ENCODE measurements around the gene TASP1. TPM values are rescaled to one million over a fixed set of nuclear protein-coding genes. Genes with fewer than 3 reads are reported as not detected.
"Not testable (repeated sequence)": the region's sequence is repeated elsewhere in the genome, so short reads cannot be mapped to it uniquely, and the experiment has no call there.

The TASP1 gene
- total RNA-seq, 1 donor, result 6.5 TPM

DNA sequence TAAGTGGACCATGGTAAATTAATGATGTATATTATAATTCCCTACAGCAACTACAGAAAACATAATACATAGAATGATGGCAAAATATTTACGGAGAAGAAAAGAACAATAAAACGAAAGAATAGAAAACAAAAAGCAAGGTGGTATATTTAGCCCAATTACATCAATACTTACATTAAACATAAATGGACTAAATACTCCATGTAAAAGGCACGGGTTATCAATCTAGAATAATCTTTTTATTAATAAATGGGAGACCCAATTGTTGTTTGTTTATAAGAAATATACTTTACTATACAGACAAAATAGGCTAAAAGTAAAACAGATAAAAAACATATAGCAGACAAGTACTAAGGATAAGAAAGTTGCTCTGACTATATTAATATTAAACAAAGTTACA is 137.2 kb downstream of the TASP1 start:
- TF ChIP-seq, protein P1, sequence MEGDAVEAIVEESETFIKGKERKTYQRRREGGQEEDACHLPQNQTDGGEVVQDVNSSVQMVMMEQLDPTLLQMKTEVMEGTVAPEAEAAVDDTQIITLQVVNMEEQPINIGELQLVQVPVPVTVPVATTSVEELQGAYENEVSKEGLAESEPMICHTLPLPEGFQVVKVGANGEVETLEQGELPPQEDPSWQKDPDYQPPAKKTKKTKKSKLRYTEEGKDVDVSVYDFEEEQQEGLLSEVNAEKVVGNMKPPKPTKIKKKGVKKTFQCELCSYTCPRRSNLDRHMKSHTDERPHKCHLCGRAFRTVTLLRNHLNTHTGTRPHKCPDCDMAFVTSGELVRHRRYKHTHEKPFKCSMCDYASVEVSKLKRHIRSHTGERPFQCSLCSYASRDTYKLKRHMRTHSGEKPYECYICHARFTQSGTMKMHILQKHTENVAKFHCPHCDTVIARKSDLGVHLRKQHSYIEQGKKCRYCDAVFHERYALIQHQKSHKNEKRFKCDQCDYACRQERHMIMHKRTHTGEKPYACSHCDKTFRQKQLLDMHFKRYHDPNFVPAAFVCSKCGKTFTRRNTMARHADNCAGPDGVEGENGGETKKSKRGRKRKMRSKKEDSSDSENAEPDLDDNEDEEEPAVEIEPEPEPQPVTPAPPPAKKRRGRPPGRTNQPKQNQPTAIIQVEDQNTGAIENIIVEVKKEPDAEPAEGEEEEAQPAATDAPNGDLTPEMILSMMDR (IDR thresholded peaks at IDR 0.05; ENCODE audit: insufficient read depth, low read length), result no peak
- no peak overlapping the region for H3K4me3 ChIP-seq (ENCODE audit: low read depth, low read length)
- DNase-seq (ENCODE audit: low read depth), result no peak

DNA sequence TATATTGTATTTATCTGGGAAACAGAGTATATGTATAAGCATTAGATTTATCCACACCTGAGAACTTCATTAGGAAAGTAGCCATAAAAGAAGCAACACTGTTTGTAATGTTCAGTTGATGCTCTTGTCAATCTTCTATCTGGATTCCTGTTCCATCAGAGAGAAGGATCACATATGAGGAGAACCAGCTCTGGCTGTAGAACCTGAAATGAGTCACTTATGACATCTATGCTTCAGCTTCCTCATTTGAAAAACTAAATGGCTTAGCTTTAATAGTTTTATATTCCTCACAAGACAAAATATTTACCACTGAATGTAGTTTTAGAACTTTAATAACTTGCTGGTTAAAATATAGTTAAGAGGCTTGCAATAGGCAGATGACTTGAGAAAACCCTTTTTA is 144.7 kb downstream of the TASP1 start:
- TF ChIP-seq, protein P1 (IDR thresholded peaks at IDR 0.05; ENCODE audit: insufficient read depth, low read length), result no peak
- peak; percentile 18 for DNase-seq (ENCODE audit: low read depth)
- no peak overlapping the region for H3K4me3 ChIP-seq (ENCODE audit: low read depth, low read length)

DNA sequence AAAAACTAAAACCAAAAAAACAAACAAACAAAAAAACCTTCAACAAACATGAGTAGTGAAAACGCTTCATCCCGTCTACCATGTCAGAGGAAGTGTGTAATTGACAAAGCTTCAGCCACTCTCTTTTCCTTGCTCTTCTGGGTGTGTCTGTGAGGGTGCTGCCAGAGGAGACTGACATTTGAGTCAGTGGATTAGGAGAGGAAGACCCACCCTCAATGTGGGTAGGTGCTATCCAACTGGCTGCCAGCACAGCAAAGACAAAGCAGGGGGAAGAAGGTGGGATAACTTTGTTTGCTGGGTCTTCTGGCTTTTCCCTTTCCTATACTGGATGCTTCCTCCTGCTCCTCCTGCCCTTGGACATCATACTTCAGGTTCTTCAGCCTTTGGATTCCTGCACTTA is 145.6 kb downstream of the TASP1 start:
- TF ChIP-seq, protein P1 (IDR thresholded peaks at IDR 0.05; ENCODE audit: insufficient read depth, low read length), result no peak
- H3K4me3 ChIP-seq (ENCODE audit: low read depth, low read length), result no peak overlapping the region
- DNase-seq (ENCODE audit: low read depth), result no peak

DNA sequence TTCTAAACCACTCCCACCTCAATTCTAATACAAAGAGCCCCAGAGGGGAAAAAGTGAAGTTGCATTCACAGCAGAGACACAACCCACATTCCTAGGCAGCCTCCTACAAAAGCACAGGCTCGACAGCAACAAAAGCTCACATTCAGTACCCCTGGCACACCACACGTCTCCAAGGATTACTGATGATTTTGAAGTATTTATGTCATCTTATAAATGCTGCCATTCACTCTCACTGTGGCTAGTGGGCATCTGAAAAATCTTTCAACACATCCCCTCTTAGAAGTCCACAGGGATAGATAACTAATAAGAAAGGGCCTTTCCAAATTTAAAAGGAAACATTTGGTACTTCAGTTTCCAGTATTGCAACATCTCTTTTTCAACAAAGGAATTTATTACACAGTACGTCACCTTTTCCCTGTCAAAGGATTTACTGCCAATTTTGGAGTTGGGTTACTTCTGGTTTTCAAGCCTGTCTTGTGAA is 146.7 kb downstream of the TASP1 start:
- H3K4me3 ChIP-seq (ENCODE audit: low read depth, low read length), result no peak overlapping the region
- TF ChIP-seq, protein P1 (IDR thresholded peaks at IDR 0.05; ENCODE audit: insufficient read depth, low read length), result peak; percentile 29
- peak; percentile 89 for DNase-seq (ENCODE audit: low read depth)

DNA sequence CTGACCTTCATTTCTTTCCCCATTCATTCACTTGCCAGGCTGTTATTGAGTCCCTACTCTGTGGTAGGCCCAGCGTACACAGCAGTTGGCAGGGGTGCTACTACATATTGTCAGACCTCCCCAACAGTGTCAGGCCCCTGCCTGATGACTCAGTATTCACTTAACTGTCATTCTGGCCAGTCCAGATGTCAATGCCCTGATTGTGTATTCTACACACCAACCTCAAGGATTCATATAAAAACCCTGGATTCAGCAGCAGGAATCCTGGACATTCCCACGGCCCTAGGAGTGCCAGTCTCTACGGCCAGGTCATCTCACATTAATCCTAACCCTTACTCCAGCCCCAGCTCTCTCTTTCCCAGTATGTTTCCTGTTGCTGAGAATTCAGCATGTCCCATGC is 151.5 kb downstream of the TASP1 start:
- TF ChIP-seq, protein P1 (IDR thresholded peaks at IDR 0.05; ENCODE audit: insufficient read depth, low read length), result no peak
- no peak overlapping the region for H3K4me3 ChIP-seq (ENCODE audit: low read depth, low read length)
- DNase-seq (ENCODE audit: low read depth), result no peak

DNA sequence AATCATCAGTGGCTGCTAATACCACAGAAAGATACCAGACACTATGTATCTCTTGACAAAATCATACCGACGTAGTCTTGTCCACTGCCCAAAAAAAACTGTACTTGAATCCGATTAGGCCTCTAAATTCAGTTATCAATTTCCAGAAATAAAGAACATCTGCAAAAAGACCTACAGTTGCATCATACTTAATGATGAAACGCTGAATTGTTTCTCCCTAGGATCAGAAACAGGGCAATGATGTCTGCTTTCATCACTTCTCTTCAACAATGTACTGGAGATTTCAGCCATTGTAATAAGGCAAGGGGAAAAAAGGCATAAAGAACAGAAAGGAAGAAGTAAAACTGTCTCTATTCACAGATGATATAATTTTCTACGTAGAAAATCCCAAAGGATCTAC is 152.0 kb downstream of the TASP1 start:
- DNase-seq (ENCODE audit: low read depth), result no peak
- TF ChIP-seq, protein P1 (IDR thresholded peaks at IDR 0.05; ENCODE audit: insufficient read depth, low read length), result no peak
- no peak overlapping the region for H3K4me3 ChIP-seq (ENCODE audit: low read depth, low read length)

DNA sequence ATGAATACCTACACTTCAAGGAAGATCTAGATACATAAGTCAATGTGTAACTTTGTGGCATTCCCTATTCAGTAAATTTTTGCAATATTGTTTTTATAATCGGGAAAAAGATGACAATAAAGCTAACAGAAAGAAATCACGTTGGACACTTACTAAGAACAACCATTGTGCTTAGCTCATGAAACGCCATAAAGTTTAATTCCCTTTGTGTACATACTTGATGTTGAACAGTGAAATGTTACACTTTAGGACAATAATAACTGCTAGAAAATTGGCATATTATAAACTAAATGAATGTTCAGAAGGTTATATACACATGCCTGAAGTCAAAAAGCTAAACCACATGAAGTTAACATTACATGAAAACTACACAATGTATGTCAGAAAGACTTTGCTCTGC is 153.2 kb downstream of the TASP1 start:
- no peak for DNase-seq (ENCODE audit: low read depth)
- no peak overlapping the region for H3K4me3 ChIP-seq (ENCODE audit: low read depth, low read length)
- TF ChIP-seq, protein P1 (IDR thresholded peaks at IDR 0.05; ENCODE audit: insufficient read depth, low read length), result no peak

DNA sequence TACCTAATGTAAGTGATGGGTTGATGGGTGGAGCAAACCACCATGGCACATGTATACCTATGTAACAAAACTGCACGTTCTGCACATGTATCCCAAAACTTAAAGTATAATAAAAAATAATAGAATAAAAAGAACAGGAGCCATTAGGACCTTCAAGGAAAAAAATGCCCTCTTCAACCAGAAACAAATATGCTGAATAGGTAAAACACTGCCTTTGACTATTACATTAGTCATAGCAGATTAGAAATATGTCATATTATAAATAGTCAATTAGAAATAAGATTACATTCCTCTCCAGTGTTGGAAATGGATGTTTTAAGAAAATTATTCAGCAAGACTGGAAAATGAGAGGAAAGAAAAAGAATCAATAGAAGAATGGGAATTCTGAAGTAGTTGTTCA is 153.7 kb downstream of the TASP1 start:
- not testable (repeated sequence) for DNase-seq (ENCODE audit: low read depth); H3K4me3 ChIP-seq (ENCODE audit: low read depth, low read length)

DNA sequence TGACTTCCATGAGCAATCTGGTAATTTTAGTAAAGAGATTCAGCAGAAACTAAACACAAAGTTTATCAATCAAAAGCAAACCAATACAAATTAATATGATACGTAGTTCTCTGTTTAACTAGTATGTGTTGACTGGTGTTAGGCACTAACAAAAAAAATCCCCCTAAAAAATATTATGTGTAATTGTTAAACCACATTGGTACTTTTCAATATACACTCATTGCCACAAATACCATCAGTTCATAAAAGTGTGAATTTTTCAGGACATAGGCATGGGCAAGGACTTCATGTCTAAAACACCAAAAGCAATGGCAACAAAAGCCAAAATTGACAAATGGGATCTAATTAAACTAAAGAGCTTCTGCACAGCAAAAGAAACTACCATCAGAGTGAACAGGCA is 155.3 kb downstream of the TASP1 start:
- not testable (repeated sequence) for H3K4me3 ChIP-seq (ENCODE audit: low read depth, low read length); DNase-seq (ENCODE audit: low read depth)
